Mesenchymal stem cell (in vitro differentiated cells and primary cell): ENCODE results near the gene CDH23.

Experiments
- DNase-seq: peaks from one replicate; pipeline ENCODE4 v3.0.0-alpha.2; 2013
- H2AFZ ChIP-seq: one replicate; pipeline ENCODE4 v1.6.1; 2013; ENCODE audit warnings: low read depth, mild to moderate bottlenecking, control low read depth, inconsistent platforms, low read length, moderate library complexity
- H2AK5ac ChIP-seq: 2 replicates; pipeline ENCODE4 v1.6.1; 2013; ENCODE audit warnings: low read length, moderate library complexity, mild to moderate bottlenecking, inconsistent platforms; ENCODE audit not compliant: severe bottlenecking
- H2BK120ac ChIP-seq: one replicate; pipeline ENCODE4 v1.6.1; 2013; ENCODE audit warnings: low read depth, mild to moderate bottlenecking, inconsistent platforms, low read length, moderate library complexity
- H2BK12ac ChIP-seq, 2 experiments: one replicate each; pipeline ENCODE4 v1.6.1; 2013; ENCODE audit warnings: inconsistent platforms in 2 of 2, low read length in 2 of 2, mild to moderate bottlenecking in 2 of 2, moderate library complexity in 2 of 2, control low read depth in 1 of 2
- H2BK15ac ChIP-seq: one replicate; pipeline ENCODE4 v1.6.1; 2013; ENCODE audit warnings: mild to moderate bottlenecking, low read depth, inconsistent platforms; ENCODE audit not compliant: poor library complexity, severe bottlenecking
- H2BK5ac ChIP-seq: 2 replicates; pipeline ENCODE4 v1.6.1; 2013; ENCODE audit warnings: low read depth, mild to moderate bottlenecking, low read length, control low read depth, inconsistent platforms; ENCODE audit not compliant: poor library complexity, severe bottlenecking
- H3K14ac ChIP-seq, 2 experiments: one replicate each; pipeline ENCODE4 v1.6.1; 2013; ENCODE audit warnings: inconsistent platforms in 2 of 2, low read length in 2 of 2, control low read depth in 1 of 2, mild to moderate bottlenecking in 1 of 2, moderate library complexity in 1 of 2
- H3K18ac ChIP-seq, 2 experiments: one replicate each; pipeline ENCODE4 v1.6.1; 2013; ENCODE audit warnings: inconsistent platforms in 2 of 2, low read length in 2 of 2, control low read depth in 1 of 2, low read depth in 1 of 2, mild to moderate bottlenecking in 1 of 2
- H3K23ac ChIP-seq, 2 experiments: one replicate each; pipeline ENCODE4 v1.6.1; 2013; ENCODE audit warnings: inconsistent platforms in 2 of 2, low read length in 2 of 2, mild to moderate bottlenecking in 2 of 2, moderate library complexity in 2 of 2, control low read depth in 1 of 2
- H3K27ac ChIP-seq: 2 replicates; pipeline ENCODE4 v1.5.1; 2013; ENCODE audit warnings: mild to moderate bottlenecking, moderate library complexity, low read length, control low read depth, inconsistent platforms; ENCODE audit not compliant: poor library complexity, severe bottlenecking
- H3K27me3 ChIP-seq, 2 experiments: 2 replicates each; pipeline versions ENCODE4 v1.6.1 to v1.7.0; 2013; ENCODE audit warnings: low read length in 2 of 2, mild to moderate bottlenecking in 2 of 2, moderate library complexity in 2 of 2, control low read depth in 1 of 2, inconsistent platforms in 1 of 2; ENCODE audit not compliant: control insufficient read depth in 1 of 2, insufficient read depth in 1 of 2
- H3K36me3 ChIP-seq, 2 experiments: 2 replicates each; pipeline versions ENCODE4 v1.6.1 to v1.7.0; 2013; ENCODE audit warnings: low read length in 2 of 2, control low read depth in 1 of 2, inconsistent platforms in 1 of 2, low read depth in 1 of 2, mild to moderate bottlenecking in 1 of 2; ENCODE audit not compliant: insufficient read depth in 2 of 2, control insufficient read depth in 1 of 2
- H3K4ac ChIP-seq, 2 experiments: one replicate each; pipeline ENCODE4 v1.6.1; 2013; ENCODE audit warnings: inconsistent platforms in 2 of 2, low read length in 2 of 2, mild to moderate bottlenecking in 2 of 2, moderate library complexity in 2 of 2, control low read depth in 1 of 2, low read depth in 1 of 2
- H3K4me1 ChIP-seq: 2 replicates; pipeline ENCODE4 v1.6.1; 2013; ENCODE audit warnings: low read depth, low read length, control low read depth; ENCODE audit not compliant: control insufficient read depth, insufficient read depth
- H3K4me2 ChIP-seq: 2 replicates; pipeline ENCODE4 v1.6.1; 2013; ENCODE audit warnings: low read length, mild to moderate bottlenecking, inconsistent platforms; ENCODE audit not compliant: poor library complexity, severe bottlenecking
- H3K4me3 ChIP-seq, 2 experiments: 2 replicates each; pipeline versions ENCODE4 v1.5.1 to v1.7.0; 2013; ENCODE audit warnings: low read length in 2 of 2, mild to moderate bottlenecking in 2 of 2, control low read depth in 1 of 2, low read depth in 1 of 2; ENCODE audit not compliant: insufficient read depth in 1 of 2
- H3K79me1 ChIP-seq: replicated peaks from 2 replicates; pipeline ENCODE4 v1.6.1; 2013; ENCODE audit warnings: mild to moderate bottlenecking, control low read depth, low read length, inconsistent platforms; ENCODE audit not compliant: poor library complexity, severe bottlenecking
- H3K9ac ChIP-seq: 2 replicates; pipeline ENCODE4 v1.7.0; 2013; ENCODE audit warnings: mild to moderate bottlenecking, low read length, moderate library complexity
- H3K9me3 ChIP-seq: 2 replicates; pipeline ENCODE4 v1.7.0; 2013; ENCODE audit warnings: mild to moderate bottlenecking, low read length; ENCODE audit not compliant: control insufficient read depth
- H4K8ac ChIP-seq: one replicate; pipeline ENCODE4 v1.6.1; 2013; ENCODE audit warnings: inconsistent platforms, mild to moderate bottlenecking, low read length, moderate library complexity
- H4K91ac ChIP-seq: one replicate; pipeline ENCODE4 v1.6.1; 2013; ENCODE audit warnings: mild to moderate bottlenecking, low read length, inconsistent platforms
- WGBS: methylation state at CpG from one replicate; pipeline ENCODE4 v1.1.7; 2013; ENCODE audit warnings: mixed read lengths; 5-methylcytosine and 5-hydroxymethylcytosine counted together

Gene CDH23

DNA sequence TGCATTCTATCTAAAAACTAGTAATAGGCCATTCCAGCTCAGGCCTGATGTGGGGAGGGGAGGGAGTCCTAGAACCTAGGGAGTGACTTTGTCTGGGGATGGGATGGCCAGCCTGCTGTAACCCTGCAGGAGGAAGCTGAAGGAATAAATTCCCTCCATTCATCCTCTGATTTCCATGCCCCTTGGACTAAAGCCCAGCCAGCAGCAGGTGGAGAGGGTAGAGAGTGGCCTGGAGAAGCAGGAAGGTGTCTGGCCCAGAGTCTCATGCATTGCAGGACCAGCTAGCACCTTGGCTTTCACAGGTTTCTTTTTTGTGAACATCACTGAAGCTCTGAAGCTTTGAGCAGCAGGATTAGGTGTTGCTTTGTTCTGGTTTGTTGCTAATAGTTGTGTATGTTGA, 32.8 kb upstream of the CDH23 start:
- H3K4me1 ChIP-seq: peaks cover 4% of the 10 kb centered on the region
- no peak overlapping the region for H2AK5ac ChIP-seq
- no peak overlapping the region for H2BK120ac ChIP-seq
- H3K4me2 ChIP-seq: no peak overlapping the region
- H3K23ac ChIP-seq: no peak overlapping the region
- H2BK15ac ChIP-seq: no peak overlapping the region
- no peak overlapping the region for H2BK12ac ChIP-seq
- no peaks in the 10 kb centered on the region for H3K79me1 ChIP-seq
- H2AFZ ChIP-seq: no peak overlapping the region
- no peak overlapping the region for H3K27ac ChIP-seq
- no peak overlapping the region for H3K4ac ChIP-seq
- peaks cover 0 to 2% of the 10 kb centered on the region in 2 experiments for H3K27me3 ChIP-seq
- no peak for DNase-seq
- H3K4me3 ChIP-seq: no peak overlapping the region
- H3K18ac ChIP-seq: no peak overlapping the region
- H4K8ac ChIP-seq: no peak overlapping the region
- no peak overlapping the region for H3K14ac ChIP-seq
- no peak overlapping the region for H4K91ac ChIP-seq
- H3K9ac ChIP-seq: no peak overlapping the region
- peaks cover 0 to 15% of the 10 kb centered on the region in 2 experiments for H3K36me3 ChIP-seq
- no peak overlapping the region for H2BK5ac ChIP-seq
- H3K9me3 ChIP-seq: no peaks in the 10 kb centered on the region

DNA sequence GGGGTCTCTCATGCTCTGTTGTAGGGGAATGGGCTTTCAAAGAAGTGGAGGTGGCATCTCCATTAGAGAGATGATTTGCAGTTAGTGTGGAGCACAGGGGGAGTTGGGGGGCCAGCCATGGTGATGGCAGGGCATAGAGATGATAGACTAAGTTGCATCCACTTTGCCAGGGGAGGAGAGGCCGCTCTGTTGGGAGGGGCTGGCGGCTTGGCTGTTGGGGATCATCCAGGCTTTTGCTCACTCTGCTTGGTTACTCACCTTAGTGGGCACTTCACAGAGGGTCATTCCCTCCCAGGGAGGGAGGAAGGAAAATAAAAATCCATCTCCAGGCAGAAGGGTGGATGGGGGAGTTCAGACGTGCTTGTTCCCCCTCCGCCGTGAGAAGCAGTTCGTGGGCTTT, 31.4 kb upstream of the CDH23 start:
- no peak overlapping the region for H3K18ac ChIP-seq
- H3K9me3 ChIP-seq: no peaks in the 10 kb centered on the region
- H3K23ac ChIP-seq: no peak overlapping the region
- H2AFZ ChIP-seq: no peak overlapping the region
- no peak overlapping the region for H3K14ac ChIP-seq
- H3K27me3 ChIP-seq: peaks cover 0 to 13% of the 10 kb centered on the region in 2 experiments
- no peak overlapping the region for H3K9ac ChIP-seq
- H2BK5ac ChIP-seq: no peak overlapping the region
- no peak overlapping the region for H3K4me2 ChIP-seq
- no peak overlapping the region for H2AK5ac ChIP-seq
- WGBS: 97% methylated on average over 6 of the region's 6 CpGs
- H3K4me1 ChIP-seq: peaks cover 4% of the 10 kb centered on the region
- DNase-seq: no peak
- no peak overlapping the region for H3K27ac ChIP-seq
- H2BK120ac ChIP-seq: no peak overlapping the region
- no peak overlapping the region for H4K91ac ChIP-seq
- peaks cover 0 to 15% of the 10 kb centered on the region in 2 experiments for H3K36me3 ChIP-seq
- H2BK12ac ChIP-seq: no peak overlapping the region
- no peak overlapping the region for H2BK15ac ChIP-seq
- no peaks in the 10 kb centered on the region for H3K79me1 ChIP-seq
- no peak overlapping the region for H3K4me3 ChIP-seq
- H4K8ac ChIP-seq: no peak overlapping the region
- no peak overlapping the region for H3K4ac ChIP-seq

DNA sequence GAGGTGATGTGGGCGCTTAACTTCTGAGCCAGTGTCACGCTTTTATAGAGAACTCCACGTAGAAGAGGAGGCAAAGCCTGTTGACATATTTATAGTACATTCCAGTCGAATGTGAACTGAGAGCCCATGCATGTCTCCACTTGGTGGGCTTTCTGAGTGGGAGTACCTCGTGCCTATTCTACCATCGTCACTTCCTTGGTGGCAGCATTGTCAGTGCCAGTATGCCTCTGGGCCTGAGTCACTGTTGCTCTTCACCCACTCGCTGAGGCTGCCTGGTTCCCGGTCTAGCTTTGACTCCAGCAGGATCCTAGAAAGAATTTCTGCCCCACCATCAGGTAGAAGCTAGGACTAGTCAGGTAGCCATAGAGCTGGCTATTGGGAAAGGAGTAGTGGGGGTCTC, 30.0 kb upstream of the CDH23 start:
- no peak overlapping the region for H2BK120ac ChIP-seq
- no peak for DNase-seq
- H3K79me1 ChIP-seq: no peaks in the 10 kb centered on the region
- H3K9ac ChIP-seq: no peak overlapping the region
- no peaks in the 10 kb centered on the region for H3K9me3 ChIP-seq
- no peak overlapping the region for H3K4ac ChIP-seq
- no peak overlapping the region for H2AFZ ChIP-seq
- H3K4me1 ChIP-seq: peaks cover 4% of the 10 kb centered on the region
- H4K8ac ChIP-seq: no peak overlapping the region
- peaks cover 0 to 15% of the 10 kb centered on the region in 2 experiments for H3K36me3 ChIP-seq
- no peak overlapping the region for H2AK5ac ChIP-seq
- no peak overlapping the region for H4K91ac ChIP-seq
- H3K4me3 ChIP-seq: no peak overlapping the region
- no peak overlapping the region for H3K14ac ChIP-seq
- no peak overlapping the region for H3K18ac ChIP-seq
- H3K27ac ChIP-seq: no peak overlapping the region
- H3K23ac ChIP-seq: no peak overlapping the region
- peaks cover 7 to 20% of the 10 kb centered on the region in 2 experiments for H3K27me3 ChIP-seq
- WGBS: 88% methylated on average over 8 of the region's 8 CpGs
- H3K4me2 ChIP-seq: no peak overlapping the region
- H2BK5ac ChIP-seq: no peak overlapping the region
- no peak overlapping the region for H2BK15ac ChIP-seq
- H2BK12ac ChIP-seq: no peak overlapping the region

DNA sequence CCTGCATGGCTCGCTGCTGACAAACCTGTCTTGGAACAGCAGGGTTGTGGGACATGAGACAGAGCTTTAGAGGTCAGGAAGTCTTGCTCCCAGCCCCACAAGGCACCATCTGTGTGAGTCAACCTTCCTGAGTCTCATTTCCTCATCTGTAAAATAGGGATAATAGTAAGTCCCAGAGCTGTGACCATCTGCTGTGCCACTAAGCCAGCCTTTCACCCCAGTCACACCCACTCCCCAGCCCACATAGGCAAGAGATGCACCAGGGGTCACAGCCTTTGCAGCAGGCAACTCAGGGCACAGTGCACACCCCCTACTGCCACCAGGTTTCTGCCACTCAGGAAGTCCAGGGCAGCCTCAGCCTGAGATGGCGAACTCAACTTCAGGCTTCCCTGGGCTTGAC, 29.4 kb upstream of the CDH23 start:
- no peak overlapping the region for H3K9ac ChIP-seq
- H3K4ac ChIP-seq: no peak overlapping the region
- no peak overlapping the region for H3K14ac ChIP-seq
- H2AK5ac ChIP-seq: no peak overlapping the region
- H2AFZ ChIP-seq: no peak overlapping the region
- no peak overlapping the region for H4K91ac ChIP-seq
- H3K18ac ChIP-seq: no peak overlapping the region
- H2BK12ac ChIP-seq: no peak overlapping the region
- peaks cover 13 to 26% of the 10 kb centered on the region in 2 experiments for H3K27me3 ChIP-seq
- H3K27ac ChIP-seq: no peak overlapping the region
- no peak overlapping the region for H3K23ac ChIP-seq
- H3K79me1 ChIP-seq: no peaks in the 10 kb centered on the region
- H2BK120ac ChIP-seq: no peak overlapping the region
- no peak overlapping the region for H2BK5ac ChIP-seq
- no peak overlapping the region for H3K4me3 ChIP-seq
- no peak for DNase-seq
- H3K4me2 ChIP-seq: no peak overlapping the region
- no peak overlapping the region for H2BK15ac ChIP-seq
- 54% methylated on average over 2 of the region's 2 CpGs for WGBS
- peaks cover 0 to 9% of the 10 kb centered on the region in 2 experiments for H3K36me3 ChIP-seq
- peaks cover 4% of the 10 kb centered on the region for H3K4me1 ChIP-seq
- H3K9me3 ChIP-seq: no peaks in the 10 kb centered on the region
- H4K8ac ChIP-seq: no peak overlapping the region
